Measurements from ENCODE around the gene C15orf40. TPM values are rescaled to one million over a fixed set of nuclear protein-coding genes. Genes with fewer than 3 reads are reported as not detected.

C15orf40 gene
- total and polyA plus RNA-seq, 2 of the 13 experiments (the other 11 are each of a cell fraction or from before 2014, with no cell fraction given), result 24.0 to 26.3 TPM

GRCh38 chr15:82985688-82986441, 25.6 kb downstream of the C15orf40 start, which contains the start of gene RAMAC (continued):
- TF ChIP-seq ZFX (CRISPR knock-in tag; IDR thresholded peaks at IDR 0.05; ENCODE audit: low read depth) (peak; percentile 64; the same call in 1 of the 2 replicates), GRHL1 (CRISPR knock-in tag; conservative IDR thresholded peaks at IDR 0.05) (no peak), HNRNPLL (IDR thresholded peaks at IDR 0.05; ENCODE audit: low read depth, low read length, poor library complexity, severe bottlenecking) (no peak), RAD21 (CRISPR knock-in tag; IDR thresholded peaks at IDR 0.05) (no peak), MLLT10 (CRISPR knock-in tag; IDR thresholded peaks at IDR 0.05) (no peak), ZNF468 (CRISPR knock-in tag; IDR thresholded peaks at IDR 0.05) (0 out of 2 replicates have a peak, but pooled peaks have one; percentile 28), STAT6 (CRISPR knock-in tag; IDR thresholded peaks at IDR 0.05; ENCODE audit: borderline replicate concordance) (no peak), ZNF570 (CRISPR knock-in tag; IDR thresholded peaks at IDR 0.05; ENCODE audit: borderline replicate concordance) (0 out of 2 replicates have a peak, but pooled peaks have one; percentile 85), KLF11 (CRISPR knock-in tag; IDR thresholded peaks at IDR 0.05) (peak; percentile 90), GMEB2 (CRISPR knock-in tag; IDR thresholded peaks at IDR 0.05; ENCODE audit: low read depth) (no peak), ZNF761 (CRISPR knock-in tag; conservative IDR thresholded peaks at IDR 0.05) (peak; percentile 87), PLSCR1 (CRISPR knock-in tag; IDR thresholded peaks at IDR 0.05; ENCODE audit: borderline replicate concordance) (peak; percentile 73; the same call in 1 of the 2 replicates), ZNF83 (CRISPR knock-in tag; IDR thresholded peaks at IDR 0.05; ENCODE audit: borderline replicate concordance) (peak; percentile 38; the same call in 1 of the 2 replicates), ZNF296 (CRISPR knock-in tag; conservative IDR thresholded peaks at IDR 0.05) (no peak; the same call in 1 of the 2 replicates), ZNF770 (CRISPR knock-in tag; IDR thresholded peaks at IDR 0.05) (no peak), ZNF550 (CRISPR knock-in tag; IDR thresholded peaks at IDR 0.05; ENCODE audit: borderline replicate concordance) (0 out of 2 replicates have a peak, but pooled peaks have one; percentile 41), CC2D1A (CRISPR knock-in tag; IDR thresholded peaks at IDR 0.05) (no peak), CHCHD3 (CRISPR knock-in tag; IDR thresholded peaks at IDR 0.05) (no peak)

Data from HepG2 (cell line).